ENCODE measurements around the gene RNF144B. TPM values are rescaled to one million over a fixed set of nuclear protein-coding genes. Genes with fewer than 3 reads are reported as not detected.

The RNF144B gene
- total RNA-seq, 2 donors from 2014 or later, result 1.4 to 1.5 TPM

GRCh38 chr6:18368277-18369105 is 18.7 kb upstream of the RNF144B start:
- H3K9me3 Mint-ChIP-seq, result peaks cover 4% of the 10 kb centered on the region
- H3K27ac ChIP-seq (ENCODE audit: low read depth, low read length), result no peak overlapping the region
- no peaks in the 10 kb centered on the region for H3K36me3 ChIP-seq (ENCODE audit: control insufficient read depth, insufficient read depth, low read length)
- H3K9ac ChIP-seq (ENCODE audit: extremely low read depth, low read length, poor library complexity, severe bottlenecking), result no peak overlapping the region
- no peaks in the 10 kb centered on the region for H3K4me1 ChIP-seq (ENCODE audit: control insufficient read depth, insufficient read depth, low read length)
- H3K4me1 Mint-ChIP-seq, result no peaks in the 10 kb centered on the region
- no peaks in the 10 kb centered on the region for H3K27me3 Mint-ChIP-seq (ENCODE audit: insufficient read depth)
- 94 to 97% methylated on average over 17 to 25 of the region's 25 CpGs for WGBS, 2 experiments (ENCODE audit: insufficient coverage in 1 of 2, insufficient read length in 1 of 2)
- H3K36me3 Mint-ChIP-seq (ENCODE audit: low read depth), result no peaks in the 10 kb centered on the region
- no peak for DNase-seq
- no peak for TF ChIP-seq CTCF (conservative IDR thresholded peaks at IDR 0.05)
- H3K27me3 ChIP-seq (ENCODE audit: control insufficient read depth, insufficient read depth, low read length, poor library complexity, severe bottlenecking), result no peaks in the 10 kb centered on the region
- H3K9me3 ChIP-seq (ENCODE audit: control insufficient read depth, low read length), result no peaks in the 10 kb centered on the region
- no peak overlapping the region for H3K4me3 Mint-ChIP-seq
- no peak overlapping the region for H3K27ac Mint-ChIP-seq
- no peak overlapping the region for H3K4me3 ChIP-seq (ENCODE audit: low read length)

- no peak for TF ChIP-seq CTCF (conservative IDR thresholded peaks at IDR 0.05)
These were observed 16.1 kb upstream of the RNF144B start for GRCh38 chr6:18371010-18371409.

GRCh38 chr6:18371656-18372055 is 15.5 kb upstream of the RNF144B start:
- no peak for DNase-seq
- no peak overlapping the region for H3K27ac Mint-ChIP-seq

More at GRCh38 chr6:18371010-18371409, 16.1 kb upstream of the RNF144B start:
- H3K9ac ChIP-seq (ENCODE audit: extremely low read depth, low read length, poor library complexity, severe bottlenecking), result no peak overlapping the region
- Mint-ChIP-seq H3K27ac (no peak overlapping the region), H3K4me1 (no peaks in the 10 kb centered on the region), H3K4me3 (no peak overlapping the region), H3K36me3 (ENCODE audit: low read depth) (no peaks in the 10 kb centered on the region), H3K27me3 (ENCODE audit: insufficient read depth) (no peaks in the 10 kb centered on the region), H3K9me3 (no peaks in the 10 kb centered on the region)
- H3K4me3 ChIP-seq (ENCODE audit: low read length), result no peak overlapping the region
- no peaks in the 10 kb centered on the region for H3K9me3 ChIP-seq (ENCODE audit: control insufficient read depth, low read length)
- H3K27ac ChIP-seq (ENCODE audit: low read depth, low read length), result no peak overlapping the region
- no peaks in the 10 kb centered on the region for H3K27me3 ChIP-seq (ENCODE audit: control insufficient read depth, insufficient read depth, low read length, poor library complexity, severe bottlenecking)
- no peak for DNase-seq
- WGBS, 2 experiments (ENCODE audit: insufficient coverage in 1 of 2, insufficient read length in 1 of 2), result 92% methylated on average over 4 to 5 of the region's 5 CpGs
- H3K36me3 ChIP-seq (ENCODE audit: control insufficient read depth, insufficient read depth, low read length), result no peaks in the 10 kb centered on the region
- no peaks in the 10 kb centered on the region for H3K4me1 ChIP-seq (ENCODE audit: control insufficient read depth, insufficient read depth, low read length)

More at GRCh38 chr6:18371656-18372055, 15.5 kb upstream of the RNF144B start:
- Histone ChIP-seq H3K4me1 (ENCODE audit: control insufficient read depth, insufficient read depth, low read length) (no peaks in the 10 kb centered on the region), H3K27ac (ENCODE audit: low read depth, low read length) (no peak overlapping the region), H3K27me3 (ENCODE audit: control insufficient read depth, insufficient read depth, low read length, poor library complexity, severe bottlenecking) (no peaks in the 10 kb centered on the region), H3K9me3 (ENCODE audit: control insufficient read depth, low read length) (no peaks in the 10 kb centered on the region), H3K36me3 (ENCODE audit: control insufficient read depth, insufficient read depth, low read length) (no peaks in the 10 kb centered on the region), H3K9ac (ENCODE audit: extremely low read depth, low read length, poor library complexity, severe bottlenecking) (no peak overlapping the region), H3K4me3 (ENCODE audit: low read length) (no peak overlapping the region)
- no peak for TF ChIP-seq CTCF (conservative IDR thresholded peaks at IDR 0.05)
- H3K36me3 Mint-ChIP-seq (ENCODE audit: low read depth), result no peaks in the 10 kb centered on the region
- H3K4me3 Mint-ChIP-seq, result no peak overlapping the region
- no peaks in the 10 kb centered on the region for H3K4me1 Mint-ChIP-seq
- H3K9me3 Mint-ChIP-seq, result no peaks in the 10 kb centered on the region
- WGBS, 2 experiments (ENCODE audit: insufficient coverage in 1 of 2, insufficient read length in 1 of 2), result 50% methylated on average over 2 of the region's 2 CpGs; no CpG with 5 or more reads in 1 of the 2 experiments
- no peaks in the 10 kb centered on the region for H3K27me3 Mint-ChIP-seq (ENCODE audit: insufficient read depth)

Measured in endodermal cell (in vitro differentiated cells).